HK-2 (cell line): ENCODE data around the gene MEFV.
"Not testable (repeated sequence)": the region's sequence is repeated elsewhere in the genome, so short reads cannot be mapped to it uniquely, and the experiment has no call there.

Experiments used
- DNase-seq: peaks from one replicate; pipeline ENCODE4 v3.0.0-alpha.2; 2018; ENCODE audit not compliant: unreplicated experiment

MEFV gene

GRCh38 chr16:3256146-3256865 is at the start of gene MEFV:
MEFV (minus strand) TSS chr16:3256633; CDS start chr16:3256587, 46 bp downstream.
- peak; percentile 18 for DNase-seq

- DNase-seq: no peak
These were observed 49.6 kb upstream of the MEFV start for GRCh38 chr16:3306078-3306477.

- peak; percentile 84 for DNase-seq
These were observed 49.0 kb upstream of the MEFV start, which contains the start of the genes TIGD7 and ZNF75A for GRCh38 chr16:3305109-3306068. TIGD7 (minus strand) TSS chr16:3305430; CDS start chr16:3300614, 4,816 bp downstream. ZNF75A (plus strand) TSS chr16:3305497; CDS start chr16:3308429, 2,932 bp downstream.

- DNase-seq: no peak
These were observed 47.9 kb upstream of the MEFV start for GRCh38 chr16:3304370-3304769.

GRCh38 chr16:3295783-3296182 is 39.4 kb upstream of the MEFV start:
- no peak for DNase-seq

- no peak for DNase-seq
These were observed 38.8 kb upstream of the MEFV start for GRCh38 chr16:3295209-3295608.

GRCh38 chr16:3292604-3293003 is 36.2 kb upstream of the MEFV start:
- no peak for DNase-seq

- DNase-seq: no peak
These were observed 33.7 kb upstream of the MEFV start for GRCh38 chr16:3289998-3290673.

- DNase-seq: no peak
These were observed 28.7 kb upstream of the MEFV start for GRCh38 chr16:3285131-3285530.

- peak; percentile 25 for DNase-seq
These were observed 27.4 kb upstream of the MEFV start for GRCh38 chr16:3283543-3284447.

GRCh38 chr16:3282730-3283542 is 26.5 kb upstream of the MEFV start, which contains the start of gene ZNF263:
ZNF263 (plus strand) TSS chr16:3283491; CDS start chr16:3283819, 328 bp downstream.
- peak; percentile 90 for DNase-seq

GRCh38 chr16:3282103-3282729 is 25.8 kb upstream of the MEFV start:
- peak; percentile 70 for DNase-seq

GRCh38 chr16:3281222-3281820 is 24.9 kb upstream of the MEFV start:
- DNase-seq: no peak

GRCh38 chr16:3276679-3277078 is 20.2 kb upstream of the MEFV start:
- DNase-seq: no peak

- no peak for DNase-seq
These were observed 18.5 kb upstream of the MEFV start for GRCh38 chr16:3274947-3275346.

- DNase-seq: no peak
These were observed 18.1 kb upstream of the MEFV start for GRCh38 chr16:3274490-3274889.

- not testable (repeated sequence) for DNase-seq
These were observed 14.8 kb upstream of the MEFV start for GRCh38 chr16:3271281-3271680.

GRCh38 chr16:3270718-3271117 is 14.3 kb upstream of the MEFV start:
- not testable (repeated sequence) for DNase-seq

GRCh38 chr16:3268294-3268693 is 11.9 kb upstream of the MEFV start:
- no peak for DNase-seq
